ENCODE results near the gene ADARB1.

The ADARB1 gene

GRCh38 chr21:45109831-45110492 is 35.6 kb downstream of the ADARB1 start:
- 91 to 100% methylated on average over 5 to 6 of the region's 15 CpGs for WGBS, 2 experiments (ENCODE audit: insufficient coverage in 2 of 2)
- Histone ChIP-seq H3K9me3 (ENCODE audit: control insufficient read depth, low read length) (no peaks in the 10 kb centered on the region), H3K27ac (ENCODE audit: low read depth, low read length, severe bottlenecking) (no peak overlapping the region), H3K4me1 (ENCODE audit: control insufficient read depth, insufficient read depth, low read length, poor library complexity, severe bottlenecking) (peaks cover 12% of the 10 kb centered on the region), H3K36me3 (ENCODE audit: control insufficient read depth, insufficient read depth, low read length) (no peaks in the 10 kb centered on the region), H3K4me3 (ENCODE audit: extremely low read depth, insufficient read depth, low read length, poor library complexity, severe bottlenecking) (no peak overlapping the region)

GRCh38 chr21:45110873-45111624 is 36.7 kb downstream of the ADARB1 start:
- Histone ChIP-seq H3K4me3 (ENCODE audit: extremely low read depth, insufficient read depth, low read length, poor library complexity, severe bottlenecking) (no peak overlapping the region), H3K4me1 (ENCODE audit: control insufficient read depth, insufficient read depth, low read length, poor library complexity, severe bottlenecking) (peaks cover 12% of the 10 kb centered on the region), H3K9me3 (ENCODE audit: control insufficient read depth, low read length) (no peaks in the 10 kb centered on the region), H3K27ac (ENCODE audit: low read depth, low read length, severe bottlenecking) (no peak overlapping the region), H3K36me3 (ENCODE audit: control insufficient read depth, insufficient read depth, low read length) (peaks cover 3% of the 10 kb centered on the region)
- 95 to 96% methylated on average over 13 to 15 of the region's 18 CpGs for WGBS, 2 experiments (ENCODE audit: insufficient coverage in 2 of 2)

GRCh38 chr21:45111703-45112102 is 37.3 kb downstream of the ADARB1 start:
- H3K9me3 ChIP-seq (ENCODE audit: control insufficient read depth, low read length): no peaks in the 10 kb centered on the region
- peaks cover 9% of the 10 kb centered on the region for H3K4me1 ChIP-seq (ENCODE audit: control insufficient read depth, insufficient read depth, low read length, poor library complexity, severe bottlenecking)
- H3K27ac ChIP-seq (ENCODE audit: low read depth, low read length, severe bottlenecking): no peak overlapping the region
- 74 to 100% methylated on average over 2 of the region's 5 CpGs for WGBS, 2 experiments (ENCODE audit: insufficient coverage in 2 of 2)
- peaks cover 9% of the 10 kb centered on the region for H3K36me3 ChIP-seq (ENCODE audit: control insufficient read depth, insufficient read depth, low read length)
- H3K4me3 ChIP-seq (ENCODE audit: extremely low read depth, insufficient read depth, low read length, poor library complexity, severe bottlenecking): no peak overlapping the region

GRCh38 chr21:45112371-45112770 is 38.0 kb downstream of the ADARB1 start:
- H3K4me3 ChIP-seq (ENCODE audit: extremely low read depth, insufficient read depth, low read length, poor library complexity, severe bottlenecking): no peak overlapping the region
- peaks cover 8% of the 10 kb centered on the region for H3K4me1 ChIP-seq (ENCODE audit: control insufficient read depth, insufficient read depth, low read length, poor library complexity, severe bottlenecking)
- no peak overlapping the region for H3K27ac ChIP-seq (ENCODE audit: low read depth, low read length, severe bottlenecking)
- 100% methylated on average over 2 of the region's 3 CpGs; no CpG with 5 or more reads in 1 of the 2 experiments for WGBS, 2 experiments (ENCODE audit: insufficient coverage in 2 of 2)
- no peaks in the 10 kb centered on the region for H3K9me3 ChIP-seq (ENCODE audit: control insufficient read depth, low read length)
- peaks cover 16% of the 10 kb centered on the region for H3K36me3 ChIP-seq (ENCODE audit: control insufficient read depth, insufficient read depth, low read length)

DNA sequence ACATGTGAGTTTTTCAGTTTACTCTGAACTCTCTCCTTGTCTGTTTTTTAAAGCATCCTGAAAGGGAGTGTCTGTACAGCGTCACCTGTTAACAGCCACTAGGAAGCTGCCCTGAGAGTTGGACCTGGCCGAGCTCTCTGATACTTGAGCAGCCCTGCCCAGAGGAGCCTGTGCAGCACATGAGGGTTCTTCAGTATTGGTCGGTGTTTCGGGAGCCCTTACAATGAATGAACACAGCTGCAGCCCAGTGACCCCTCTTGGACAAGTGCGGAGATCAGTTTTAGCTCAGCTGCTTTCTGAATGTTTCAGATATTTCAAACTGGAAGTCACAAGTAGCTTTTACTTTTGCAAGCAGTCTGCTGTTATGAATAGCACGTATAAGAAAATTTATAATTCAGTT is 39.2 kb downstream of the ADARB1 start:
- Histone ChIP-seq H3K4me3 (ENCODE audit: extremely low read depth, insufficient read depth, low read length, poor library complexity, severe bottlenecking) (no peak overlapping the region), H3K36me3 (ENCODE audit: control insufficient read depth, insufficient read depth, low read length) (peaks cover 25% of the 10 kb centered on the region), H3K27ac (ENCODE audit: low read depth, low read length, severe bottlenecking) (no peak overlapping the region), H3K9me3 (ENCODE audit: control insufficient read depth, low read length) (no peaks in the 10 kb centered on the region), H3K4me1 (ENCODE audit: control insufficient read depth, insufficient read depth, low read length, poor library complexity, severe bottlenecking) (peaks cover 8% of the 10 kb centered on the region)
- 90 to 91% methylated on average over 5 of the region's 6 CpGs for WGBS, 2 experiments (ENCODE audit: insufficient coverage in 2 of 2)

DNA sequence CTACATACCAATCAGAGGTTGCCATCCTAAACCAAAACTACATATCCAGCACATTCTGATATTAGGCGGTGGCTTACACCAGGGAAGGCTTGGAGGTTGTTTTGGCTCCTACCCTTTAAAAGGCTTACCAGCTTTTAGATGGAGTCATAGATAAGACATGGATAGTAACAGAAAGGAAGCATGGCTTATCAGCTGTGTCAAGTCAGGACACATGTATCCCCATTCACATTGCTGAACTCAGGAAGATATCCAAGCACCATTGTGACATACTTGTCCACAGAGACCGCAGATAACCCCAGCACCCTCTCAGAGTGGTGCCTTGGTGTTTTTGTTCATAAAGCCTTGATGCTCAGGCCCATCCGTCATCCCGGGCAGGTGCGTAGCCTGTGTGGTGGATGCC is 39.7 kb downstream of the ADARB1 start:
- H3K4me3 ChIP-seq (ENCODE audit: extremely low read depth, insufficient read depth, low read length, poor library complexity, severe bottlenecking): no peak overlapping the region
- no peaks in the 10 kb centered on the region for H3K9me3 ChIP-seq (ENCODE audit: control insufficient read depth, low read length)
- 100% methylated on average over 3 of the region's 5 CpGs; no CpG with 5 or more reads in 1 of the 2 experiments for WGBS, 2 experiments (ENCODE audit: insufficient coverage in 2 of 2)
- H3K4me1 ChIP-seq (ENCODE audit: control insufficient read depth, insufficient read depth, low read length, poor library complexity, severe bottlenecking): peaks cover 8% of the 10 kb centered on the region
- peaks cover 29% of the 10 kb centered on the region for H3K36me3 ChIP-seq (ENCODE audit: control insufficient read depth, insufficient read depth, low read length)
- no peak overlapping the region for H3K27ac ChIP-seq (ENCODE audit: low read depth, low read length, severe bottlenecking)

DNA sequence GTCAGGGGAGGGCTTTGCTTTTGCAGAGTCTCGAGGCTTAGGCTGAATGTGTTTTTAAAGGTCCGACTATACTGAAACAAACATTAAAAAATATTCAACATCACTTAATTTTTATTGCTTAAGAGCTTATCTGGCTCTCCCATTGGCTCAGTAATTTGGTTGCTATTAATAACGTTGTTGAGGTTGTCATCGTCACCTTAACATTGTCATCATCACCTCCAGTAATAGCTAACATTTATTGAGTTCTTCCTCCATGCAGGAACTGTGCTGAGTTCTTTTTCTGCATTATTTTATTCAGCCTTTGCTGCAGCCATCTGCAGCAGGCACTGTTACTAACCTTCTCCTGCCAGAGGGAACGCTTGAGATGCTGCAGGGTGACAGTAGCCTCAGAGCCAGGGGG is 40.1 kb downstream of the ADARB1 start:
- H3K36me3 ChIP-seq (ENCODE audit: control insufficient read depth, insufficient read depth, low read length): peaks cover 29% of the 10 kb centered on the region
- H3K9me3 ChIP-seq (ENCODE audit: control insufficient read depth, low read length): no peaks in the 10 kb centered on the region
- H3K4me3 ChIP-seq (ENCODE audit: extremely low read depth, insufficient read depth, low read length, poor library complexity, severe bottlenecking): no peak overlapping the region
- 93 to 100% methylated on average over 3 to 4 of the region's 5 CpGs for WGBS, 2 experiments (ENCODE audit: insufficient coverage in 2 of 2)
- H3K4me1 ChIP-seq (ENCODE audit: control insufficient read depth, insufficient read depth, low read length, poor library complexity, severe bottlenecking): peaks cover 8% of the 10 kb centered on the region
- H3K27ac ChIP-seq (ENCODE audit: low read depth, low read length, severe bottlenecking): no peak overlapping the region

DNA sequence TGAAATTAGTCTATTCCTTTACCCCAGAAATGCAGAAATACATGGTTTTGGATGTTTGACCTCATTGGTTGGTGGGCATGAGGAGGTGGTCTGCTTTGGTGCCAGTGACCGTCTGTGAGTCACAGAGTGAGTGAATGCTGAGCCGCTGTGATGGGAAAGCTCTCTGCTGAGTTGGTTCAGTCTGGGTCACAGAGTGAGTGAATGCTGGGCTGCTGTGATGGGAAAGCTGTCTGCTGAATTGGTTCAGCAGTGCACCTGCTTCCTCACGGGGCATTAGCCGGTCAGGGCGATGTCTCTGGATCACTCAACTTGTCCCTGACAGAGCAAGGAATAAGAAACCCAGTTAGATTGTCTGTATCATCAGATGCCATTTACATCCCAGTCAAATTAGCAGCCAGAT is 40.8 kb downstream of the ADARB1 start:
- Histone ChIP-seq H3K4me1 (ENCODE audit: control insufficient read depth, insufficient read depth, low read length, poor library complexity, severe bottlenecking) (peaks cover 8% of the 10 kb centered on the region), H3K4me3 (ENCODE audit: extremely low read depth, insufficient read depth, low read length, poor library complexity, severe bottlenecking) (no peak overlapping the region), H3K9me3 (ENCODE audit: control insufficient read depth, low read length) (no peaks in the 10 kb centered on the region), H3K36me3 (ENCODE audit: control insufficient read depth, insufficient read depth, low read length) (peaks cover 32% of the 10 kb centered on the region), H3K27ac (ENCODE audit: low read depth, low read length, severe bottlenecking) (no peak overlapping the region)
- 79 to 95% methylated on average over 2 to 4 of the region's 5 CpGs for WGBS, 2 experiments (ENCODE audit: insufficient coverage in 2 of 2)

GRCh38 chr21:45116066-45116465 is 41.7 kb downstream of the ADARB1 start:
- Histone ChIP-seq H3K9me3 (ENCODE audit: control insufficient read depth, low read length) (no peaks in the 10 kb centered on the region), H3K36me3 (ENCODE audit: control insufficient read depth, insufficient read depth, low read length) (peaks cover 37% of the 10 kb centered on the region), H3K4me3 (ENCODE audit: extremely low read depth, insufficient read depth, low read length, poor library complexity, severe bottlenecking) (no peak overlapping the region), H3K27ac (ENCODE audit: low read depth, low read length, severe bottlenecking) (no peak overlapping the region), H3K4me1 (ENCODE audit: control insufficient read depth, insufficient read depth, low read length, poor library complexity, severe bottlenecking) (peaks cover 8% of the 10 kb centered on the region)
- 71 to 89% methylated on average over 1 to 2 of the region's 6 CpGs for WGBS, 2 experiments (ENCODE audit: insufficient coverage in 2 of 2)

DNA sequence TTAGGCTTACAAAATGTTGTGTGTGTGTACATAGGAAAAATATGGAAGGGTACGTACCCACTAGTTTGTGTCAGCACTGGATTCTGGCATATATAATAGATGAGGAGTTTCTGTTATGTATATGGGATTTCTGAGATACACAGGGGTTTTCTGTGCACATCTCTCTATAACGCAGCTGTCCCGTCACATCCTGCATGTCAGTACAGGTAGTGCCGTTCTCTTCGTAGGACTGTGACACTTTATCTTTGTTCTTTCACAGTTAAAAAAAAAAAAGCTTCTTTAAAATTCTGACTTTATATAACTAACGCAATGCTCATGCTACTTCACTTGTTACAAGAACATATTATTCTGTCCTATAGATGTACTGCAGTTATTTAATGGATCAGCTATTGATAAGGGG is 42.9 kb downstream of the ADARB1 start:
- H3K9me3 ChIP-seq (ENCODE audit: control insufficient read depth, low read length): no peaks in the 10 kb centered on the region
- no peak overlapping the region for H3K4me3 ChIP-seq (ENCODE audit: extremely low read depth, insufficient read depth, low read length, poor library complexity, severe bottlenecking)
- H3K27ac ChIP-seq (ENCODE audit: low read depth, low read length, severe bottlenecking): no peak overlapping the region
- H3K36me3 ChIP-seq (ENCODE audit: control insufficient read depth, insufficient read depth, low read length): peaks cover 44% of the 10 kb centered on the region
- H3K4me1 ChIP-seq (ENCODE audit: control insufficient read depth, insufficient read depth, low read length, poor library complexity, severe bottlenecking): peaks cover 2% of the 10 kb centered on the region
- WGBS, 2 experiments (ENCODE audit: insufficient coverage in 2 of 2): 91 to 99% methylated on average over 5 of the region's 6 CpGs

- H3K4me3 ChIP-seq (ENCODE audit: extremely low read depth, insufficient read depth, low read length, poor library complexity, severe bottlenecking): no peak overlapping the region
- H3K4me1 ChIP-seq (ENCODE audit: control insufficient read depth, insufficient read depth, low read length, poor library complexity, severe bottlenecking): no peaks in the 10 kb centered on the region
- H3K9me3 ChIP-seq (ENCODE audit: control insufficient read depth, low read length): no peaks in the 10 kb centered on the region
- H3K27ac ChIP-seq (ENCODE audit: low read depth, low read length, severe bottlenecking): no peak overlapping the region
- WGBS, 2 experiments (ENCODE audit: insufficient coverage in 2 of 2): 80% methylated on average over 1 of the region's 2 CpGs; no CpG with 5 or more reads in 1 of the 2 experiments
- H3K36me3 ChIP-seq (ENCODE audit: control insufficient read depth, insufficient read depth, low read length): peaks cover 44% of the 10 kb centered on the region
Observed at GRCh38 chr21:45118099-45118498, 43.7 kb downstream of the ADARB1 start.

Data from mesodermal cell (in vitro differentiated cells).